ENCODE results near the gene SHANK3.

GRCh38 chr22:50701076-50701419 lies 28.4 kb downstream of the SHANK3 start:
- TF ChIP-seq GATA2 (IDR thresholded peaks at IDR 0.05; ENCODE audit: low read depth, low read length) (no peak), GATA3 (IDR thresholded peaks at IDR 0.05; ENCODE audit: low read depth, low read length) (no peak)

All from SH-SY5Y (cell line).